ENCODE data around the gene ZNF555. TPM values are rescaled to one million over a fixed set of nuclear protein-coding genes. Genes with fewer than 3 reads are reported as not detected.

The ZNF555 gene
- total RNA-seq, 4 donors from 2014 or later: 1.9 to 5.5 (median 2.7) TPM

DNA sequence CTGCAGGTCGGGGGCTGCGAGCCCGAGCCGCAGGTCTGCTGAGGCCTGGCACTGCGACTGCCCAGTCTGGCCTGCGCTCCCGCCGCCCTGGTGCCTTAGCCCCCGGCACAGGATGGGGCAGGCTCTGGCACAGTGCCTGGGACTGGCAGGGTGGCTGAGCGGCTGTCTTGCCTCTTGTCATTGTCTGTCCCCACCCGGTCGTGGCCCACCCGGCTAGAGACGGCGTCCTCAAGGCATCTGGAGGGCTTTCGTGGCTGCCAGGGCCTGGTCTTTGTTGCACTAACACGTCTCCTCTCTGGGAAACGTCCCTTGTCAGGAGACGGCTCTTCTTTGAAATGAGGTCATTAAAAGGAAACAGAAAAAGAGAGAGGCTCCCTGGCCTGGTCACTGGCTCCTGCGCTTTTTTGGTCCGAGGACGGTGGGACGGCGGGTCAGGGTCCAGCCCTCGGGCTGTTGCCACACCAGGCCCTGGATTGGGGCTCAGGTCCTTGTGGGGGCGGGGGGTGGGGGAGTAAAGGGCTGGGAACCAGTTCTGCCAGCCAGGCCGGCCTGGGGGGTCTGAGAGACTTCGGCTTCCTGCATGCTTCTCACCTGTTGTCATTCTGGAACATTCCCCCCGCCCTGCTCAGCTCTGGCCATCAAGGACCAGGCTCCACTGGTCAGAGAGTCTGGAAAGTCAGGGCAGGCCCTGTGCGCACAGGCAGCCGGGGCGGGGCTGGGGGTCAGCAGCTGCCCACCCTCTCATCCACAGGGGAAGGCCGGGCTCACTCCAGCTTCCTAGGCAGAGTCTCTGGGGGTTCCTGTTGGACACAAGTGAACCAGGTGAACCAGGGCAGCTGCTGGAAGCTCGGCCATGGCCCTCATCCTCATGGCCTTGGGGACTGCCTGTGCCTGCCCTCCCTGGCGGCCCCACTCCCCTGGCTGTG lies 27.8 kb upstream of the ZNF555 start:
- peaks cover 0 to 19% of the 10 kb centered on the region in 2 donors for H3K36me3 ChIP-seq
- H3K27ac ChIP-seq: no peak overlapping the region
- no peak for DNase-seq
- intact Hi-C loops (cut with DNase I; ENCODE audit: low total_unique reads) (no loop called here), in situ Hi-C loops (cut with MboI; ENCODE audit: low sequenced_read_pairs in 4 of 4) (no loop called here)
- ATAC-seq: no peak
- TF ChIP-seq, protein P1, sequence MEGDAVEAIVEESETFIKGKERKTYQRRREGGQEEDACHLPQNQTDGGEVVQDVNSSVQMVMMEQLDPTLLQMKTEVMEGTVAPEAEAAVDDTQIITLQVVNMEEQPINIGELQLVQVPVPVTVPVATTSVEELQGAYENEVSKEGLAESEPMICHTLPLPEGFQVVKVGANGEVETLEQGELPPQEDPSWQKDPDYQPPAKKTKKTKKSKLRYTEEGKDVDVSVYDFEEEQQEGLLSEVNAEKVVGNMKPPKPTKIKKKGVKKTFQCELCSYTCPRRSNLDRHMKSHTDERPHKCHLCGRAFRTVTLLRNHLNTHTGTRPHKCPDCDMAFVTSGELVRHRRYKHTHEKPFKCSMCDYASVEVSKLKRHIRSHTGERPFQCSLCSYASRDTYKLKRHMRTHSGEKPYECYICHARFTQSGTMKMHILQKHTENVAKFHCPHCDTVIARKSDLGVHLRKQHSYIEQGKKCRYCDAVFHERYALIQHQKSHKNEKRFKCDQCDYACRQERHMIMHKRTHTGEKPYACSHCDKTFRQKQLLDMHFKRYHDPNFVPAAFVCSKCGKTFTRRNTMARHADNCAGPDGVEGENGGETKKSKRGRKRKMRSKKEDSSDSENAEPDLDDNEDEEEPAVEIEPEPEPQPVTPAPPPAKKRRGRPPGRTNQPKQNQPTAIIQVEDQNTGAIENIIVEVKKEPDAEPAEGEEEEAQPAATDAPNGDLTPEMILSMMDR (IDR thresholded peaks at IDR 0.05 in 4 of 5, conservative IDR thresholded peaks at IDR 0.05 in 1 of 5): no peak
- no peak for TF ChIP-seq POLR2A (IDR thresholded peaks at IDR 0.05)
- H3K4me3 ChIP-seq: no peak overlapping the region
- H3K9me3 ChIP-seq: no peaks in the 10 kb centered on the region
- H3K4me1 ChIP-seq: no peaks in the 10 kb centered on the region
- H3K27me3 ChIP-seq: no peaks in the 10 kb centered on the region

DNA sequence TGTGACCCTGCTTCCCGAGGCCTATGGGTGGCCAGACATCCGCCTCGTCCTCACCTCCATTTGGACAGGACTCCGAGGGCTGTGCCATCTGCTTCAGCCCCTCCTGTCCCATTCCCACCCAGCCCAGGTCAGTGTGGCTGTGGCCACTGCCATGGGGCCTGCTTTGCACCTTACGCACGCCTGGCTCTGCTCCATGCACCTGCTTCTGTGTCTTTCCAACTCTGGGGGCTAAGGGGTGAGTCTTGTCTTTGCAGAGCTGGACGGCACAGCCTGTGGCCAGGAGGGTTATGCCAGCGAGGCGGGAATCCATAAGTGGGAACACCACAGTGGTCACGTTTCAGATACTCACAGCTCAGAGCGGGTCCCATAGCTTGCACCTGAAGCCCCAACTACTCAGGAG lies 26.8 kb upstream of the ZNF555 start:
- in situ Hi-C loops (cut with MboI; ENCODE audit: low sequenced_read_pairs in 4 of 4) (no loop called here), intact Hi-C loops (cut with DNase I; ENCODE audit: low total_unique reads) (no loop called here)
- Histone ChIP-seq H3K27ac (no peak overlapping the region), H3K9me3 (no peaks in the 10 kb centered on the region), H3K4me3 (no peak overlapping the region), H3K36me3 (peaks cover 0 to 9% of the 10 kb centered on the region in 2 donors), H3K4me1 (no peaks in the 10 kb centered on the region), H3K27me3 (no peaks in the 10 kb centered on the region)
- ATAC-seq (no peak), DNase-seq (no peak)
- TF ChIP-seq, protein P1 (IDR thresholded peaks at IDR 0.05 in 4 of 5, conservative IDR thresholded peaks at IDR 0.05 in 1 of 5): no peak
- no peak for TF ChIP-seq POLR2A (IDR thresholded peaks at IDR 0.05)

DNA sequence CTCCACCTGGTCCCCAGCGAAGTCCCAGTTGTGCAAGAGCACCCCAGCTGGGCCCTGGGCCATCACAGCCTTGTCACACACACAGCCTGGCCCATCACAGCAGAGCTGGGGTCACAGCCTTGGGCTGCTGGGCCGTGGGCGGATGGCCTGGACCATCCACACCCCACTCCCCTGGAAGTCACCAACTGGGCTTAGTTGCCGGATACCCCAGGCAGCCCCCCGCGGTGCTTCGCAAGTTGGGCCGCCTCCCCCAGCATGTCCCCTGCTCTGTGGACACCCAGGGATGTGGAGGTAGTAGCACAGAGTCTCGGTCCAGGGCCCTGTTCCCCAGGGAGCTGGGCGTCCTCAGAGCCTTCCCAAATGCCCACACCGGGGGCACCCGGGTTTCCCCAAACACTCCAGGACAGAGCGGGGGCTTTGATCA lies 26.1 kb upstream of the ZNF555 start:
- ATAC-seq: no peak
- Histone ChIP-seq H3K36me3 (peaks cover 0 to 3% of the 10 kb centered on the region in 2 donors), H3K4me1 (peaks cover 0 to under 1% of the 10 kb centered on the region in 2 donors), H3K27me3 (no peaks in the 10 kb centered on the region), H3K4me3 (no peak overlapping the region), H3K9me3 (no peaks in the 10 kb centered on the region), H3K27ac (no peak overlapping the region)
- DNase-seq: no peak
- intact Hi-C loops (cut with DNase I; ENCODE audit: low total_unique reads) (no loop called here), in situ Hi-C loops (cut with MboI; ENCODE audit: low sequenced_read_pairs in 4 of 4) (no loop called here)
- TF ChIP-seq, protein P1 (IDR thresholded peaks at IDR 0.05 in 4 of 5, conservative IDR thresholded peaks at IDR 0.05 in 1 of 5): no peak
- TF ChIP-seq POLR2A (IDR thresholded peaks at IDR 0.05): no peak

DNA sequence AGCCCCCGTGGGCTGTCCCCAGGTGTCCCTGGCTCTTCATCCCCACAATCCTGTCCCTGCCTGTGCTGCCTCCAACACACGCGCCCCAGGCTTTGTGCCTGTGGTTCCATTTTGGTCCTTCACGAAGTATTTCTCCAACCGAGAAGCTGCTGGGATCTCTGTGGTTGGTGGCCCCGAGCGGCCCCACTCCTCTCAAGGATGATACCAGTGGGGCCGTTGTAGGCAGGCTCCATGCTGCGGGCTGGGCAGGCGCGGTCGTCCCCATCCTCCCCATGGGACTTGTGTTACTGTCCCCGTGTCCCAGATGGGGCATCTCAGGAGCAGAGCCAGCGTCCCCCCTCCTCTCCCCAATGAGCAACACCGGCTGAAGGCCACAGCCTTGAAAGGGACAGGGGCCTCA lies 25.4 kb upstream of the ZNF555 start:
- peaks cover 0 to 8% of the 10 kb centered on the region in 2 donors for H3K4me1 ChIP-seq
- in situ Hi-C loops (cut with MboI; ENCODE audit: low sequenced_read_pairs in 4 of 4): no loop called here
- intact Hi-C loops (cut with DNase I; ENCODE audit: low total_unique reads): no loop called here

More for the DNA sequence above, 25.4 kb upstream of the ZNF555 start:
- no peaks in the 10 kb centered on the region for H3K27me3 ChIP-seq
- H3K4me3 ChIP-seq: no peak overlapping the region
- no peaks in the 10 kb centered on the region for H3K36me3 ChIP-seq
- no peak for TF ChIP-seq POLR2A (IDR thresholded peaks at IDR 0.05)
- TF ChIP-seq, protein P1 (IDR thresholded peaks at IDR 0.05 in 4 of 5, conservative IDR thresholded peaks at IDR 0.05 in 1 of 5): no peak
- DNase-seq (no peak), ATAC-seq (no peak)
- H3K9me3 ChIP-seq: no peaks in the 10 kb centered on the region
- H3K27ac ChIP-seq: no peak overlapping the region
